ENCODE results near the gene CDH13.

Gene CDH13

GRCh38 chr16:82628711-82629110 is 1.9 kb downstream of the CDH13 start:
- DNase-seq (ENCODE audit: low spot score): no peak

GRCh38 chr16:82629441-82630027 is 2.8 kb downstream of the CDH13 start:
- no peak for DNase-seq (ENCODE audit: low spot score)

DNA sequence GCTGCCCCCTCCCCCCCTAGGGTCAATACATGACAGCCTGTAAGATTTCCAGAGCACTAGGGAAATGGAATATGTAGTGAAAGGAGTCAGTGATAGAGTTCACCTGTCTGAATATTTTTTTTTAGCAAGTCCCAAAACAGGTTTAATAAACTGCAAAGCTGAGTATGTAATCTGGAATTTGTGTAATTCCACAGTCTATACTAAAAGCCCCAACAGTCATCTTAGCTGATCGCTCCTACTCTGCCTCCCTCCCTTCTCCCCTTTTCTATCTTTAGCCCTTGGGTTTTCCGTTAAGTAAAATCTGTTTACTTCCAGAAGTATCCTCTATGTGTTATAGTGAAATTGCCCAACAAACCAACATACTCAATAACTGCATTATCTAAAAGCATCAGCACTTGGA is 3.5 kb downstream of the CDH13 start:
- no peak for DNase-seq (ENCODE audit: low spot score)

DNA sequence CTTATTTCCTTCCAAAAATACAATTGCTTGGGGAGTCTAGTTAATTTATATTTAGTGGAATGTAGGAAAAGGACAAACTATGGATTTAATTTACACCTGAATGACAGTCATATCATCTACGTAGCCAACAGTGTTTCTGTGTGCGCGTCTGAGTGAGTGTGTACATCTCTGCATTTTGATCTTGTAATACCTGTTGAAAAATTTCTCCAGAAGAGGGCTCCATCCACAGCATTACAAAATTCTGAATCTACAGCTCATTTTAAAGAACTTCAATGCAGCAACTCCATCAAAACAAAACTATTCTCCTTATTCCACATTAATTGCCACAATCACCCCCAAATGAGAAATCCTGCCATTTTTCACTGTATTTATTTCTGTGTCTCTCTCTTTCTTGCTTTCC is 3.9 kb downstream of the CDH13 start:
- DNase-seq (ENCODE audit: low spot score): no peak

GRCh38 chr16:82631701-82632685 is 5.2 kb downstream of the CDH13 start:
- DNase-seq (ENCODE audit: low spot score): no peak

DNA sequence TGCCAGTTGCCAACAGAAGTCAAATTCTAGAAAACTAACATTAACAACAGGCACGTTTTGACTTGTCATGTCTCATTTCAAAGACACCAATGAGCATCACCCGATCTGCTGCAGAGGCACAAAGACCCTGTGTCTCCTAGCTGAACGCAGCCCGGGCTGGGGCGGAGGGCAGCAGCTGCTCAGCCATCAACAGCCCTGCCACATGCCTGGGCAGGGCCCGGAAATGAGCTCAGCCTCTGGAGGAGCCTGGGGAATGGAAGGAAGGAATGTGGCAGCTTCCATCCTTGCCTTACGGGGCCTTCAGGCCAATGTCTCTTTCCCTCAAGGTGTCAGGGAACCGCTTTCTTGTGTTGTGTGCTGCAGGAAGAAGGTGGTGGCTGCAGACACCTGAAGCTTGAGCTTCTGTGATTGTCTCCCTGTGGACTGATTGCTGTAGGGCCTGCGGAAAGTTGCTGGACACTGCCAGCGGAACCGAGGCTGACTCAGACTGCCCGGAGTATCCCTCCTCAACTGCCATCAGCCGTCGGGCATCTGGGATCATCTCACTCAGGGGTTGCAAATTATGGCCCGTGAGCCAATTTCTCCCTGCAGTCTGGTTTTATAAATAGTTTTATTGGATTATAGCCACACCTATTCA is 7.3 kb downstream of the CDH13 start:
- no peak for DNase-seq (ENCODE audit: low spot score)

DNA sequence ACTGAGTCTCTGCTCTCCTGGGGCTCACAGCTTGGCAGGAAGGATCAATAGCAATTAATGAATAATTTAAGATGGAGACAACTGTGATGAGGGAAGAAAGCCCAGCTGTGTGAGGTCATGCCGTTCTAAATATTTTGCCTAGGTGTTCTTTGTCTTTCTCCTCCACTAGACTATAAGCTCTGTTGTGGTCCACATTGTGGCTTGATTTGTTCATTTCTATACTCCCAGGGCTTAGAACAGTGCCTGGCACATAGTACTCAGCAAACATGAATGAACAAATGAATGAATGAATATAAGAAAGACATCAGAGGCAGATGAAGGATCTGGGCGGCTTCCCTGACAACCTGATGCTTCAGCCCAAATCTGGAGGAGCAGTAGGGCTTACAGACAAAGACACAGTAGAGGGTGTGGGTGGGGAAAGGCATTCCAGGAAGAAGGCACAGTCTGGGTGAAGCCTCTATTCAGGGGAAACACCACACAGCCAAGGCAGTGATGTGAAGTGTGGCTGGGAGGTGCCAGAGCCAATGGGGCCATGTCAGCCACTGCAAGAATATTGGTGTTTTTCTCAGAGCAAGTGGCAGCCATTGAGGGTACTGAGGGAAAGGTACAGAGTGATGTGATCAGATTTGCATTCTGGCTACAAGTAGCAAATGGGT is 8.3 kb downstream of the CDH13 start:
- DNase-seq (ENCODE audit: low spot score): no peak

GRCh38 chr16:82636485-82636884 is 9.7 kb downstream of the CDH13 start:
- no peak for DNase-seq (ENCODE audit: low spot score)

GRCh38 chr16:82636958-82637357 is 10.2 kb downstream of the CDH13 start:
- DNase-seq (ENCODE audit: low spot score): no peak

- DNase-seq (ENCODE audit: low spot score): no peak
Measured at GRCh38 chr16:82638095-82638798, 11.5 kb downstream of the CDH13 start.

DNA sequence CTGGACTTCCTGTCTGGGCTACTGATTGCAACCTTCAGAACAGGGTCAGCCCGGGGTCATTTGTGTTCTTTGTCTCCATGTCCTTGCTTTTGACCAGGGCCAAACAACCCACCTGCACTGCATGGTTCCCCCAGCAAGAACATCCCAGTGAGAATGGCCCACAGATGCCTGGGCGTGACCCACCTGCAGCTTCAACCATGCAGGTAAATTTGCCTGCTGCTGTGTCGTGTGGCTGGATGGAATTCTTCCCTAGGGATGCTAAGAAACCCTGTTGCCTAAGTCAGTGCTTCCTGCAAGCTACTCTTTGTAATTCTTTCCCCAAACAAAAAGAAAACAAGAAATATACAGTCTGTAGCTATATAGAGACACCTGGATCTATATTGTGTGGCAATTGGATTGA is 12.5 kb downstream of the CDH13 start:
- no peak for DNase-seq (ENCODE audit: low spot score)

GRCh38 chr16:82639666-82640336 is 13.0 kb downstream of the CDH13 start:
- DNase-seq (ENCODE audit: low spot score): peak; percentile 59

GRCh38 chr16:82641336-82641984 is 14.7 kb downstream of the CDH13 start:
- peak; percentile 23 for DNase-seq (ENCODE audit: low spot score)

DNA sequence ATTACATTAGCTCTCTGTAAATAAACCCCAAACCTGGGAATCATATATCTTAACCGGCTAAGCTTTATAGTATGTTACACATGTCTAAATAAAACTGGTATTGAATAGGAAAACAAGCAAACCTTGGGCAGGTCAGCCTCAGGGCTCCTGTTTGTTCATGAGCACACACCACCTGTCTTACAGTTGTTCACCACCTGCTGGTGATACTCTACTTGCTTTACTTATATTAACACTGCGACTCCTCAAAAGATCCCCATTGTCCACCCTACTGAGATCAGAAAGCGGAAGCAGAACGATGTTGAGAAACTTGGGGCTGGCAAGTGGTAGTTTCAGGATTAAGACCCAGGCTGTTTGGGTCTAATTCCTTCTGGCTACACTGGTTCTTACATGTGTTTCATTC is 16.4 kb downstream of the CDH13 start:
- no peak for DNase-seq (ENCODE audit: low spot score)

GRCh38 chr16:82643936-82644630 is 17.3 kb downstream of the CDH13 start:
- no peak for DNase-seq (ENCODE audit: low spot score)

GRCh38 chr16:82646504-82646903 is 19.7 kb downstream of the CDH13 start:
- DNase-seq (ENCODE audit: low spot score): no peak

DNA sequence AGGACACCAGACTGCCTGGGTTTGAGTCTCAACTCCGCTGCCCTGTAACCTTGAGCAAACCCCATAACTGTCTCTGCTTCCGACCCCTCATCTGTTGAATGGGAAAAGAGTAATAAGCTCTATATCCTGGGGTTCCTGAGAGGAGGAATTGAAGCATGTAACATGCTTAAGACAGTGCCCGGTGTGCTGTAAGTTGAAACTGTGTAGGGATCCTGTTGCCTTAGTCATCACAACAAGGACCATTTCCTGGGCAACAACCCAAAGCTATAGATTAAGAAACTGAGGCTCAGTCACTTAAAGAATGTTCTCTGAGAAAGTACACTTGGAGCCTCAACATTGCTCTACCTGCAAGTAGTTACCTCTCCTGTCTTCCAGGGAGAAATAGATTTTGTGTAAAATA is 23.0 kb downstream of the CDH13 start:
- no peak for DNase-seq (ENCODE audit: low spot score)

DNA sequence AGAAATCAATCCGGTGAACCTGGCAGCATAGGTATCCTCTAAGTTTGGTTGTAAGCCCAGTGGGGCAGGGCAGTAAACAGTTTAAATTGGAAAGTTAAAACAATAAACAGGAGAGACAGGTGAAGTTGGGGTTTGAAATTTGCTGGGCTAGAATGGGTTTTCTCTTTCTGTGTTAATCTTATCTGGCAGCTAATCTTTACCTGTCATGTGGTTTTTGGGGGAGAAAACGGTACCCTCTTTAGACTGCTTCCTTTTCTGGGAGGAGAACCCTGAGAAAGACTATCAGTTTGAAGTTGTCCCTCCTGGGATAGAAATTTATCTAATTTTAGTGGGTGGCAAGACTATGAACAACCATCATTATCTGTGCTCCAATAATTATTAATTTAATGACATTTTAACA is 24.0 kb downstream of the CDH13 start:
- DNase-seq (ENCODE audit: low spot score): no peak

- DNase-seq (ENCODE audit: low spot score): no peak
Measured at GRCh38 chr16:82651921-82652601, 25.3 kb downstream of the CDH13 start.

- no peak for DNase-seq (ENCODE audit: low spot score)
Measured at GRCh38 chr16:82652826-82653225, 26.1 kb downstream of the CDH13 start.

Data from COLO829 (cell line).